WTC11 (cell line): ENCODE data around the gene TSEN2. TPM values are rescaled to one million over a fixed set of nuclear protein-coding genes. Genes with fewer than 3 reads are reported as not detected.

Source experiments
- ATAC-seq: fragments of 200-7000 bp; cut with Tn5 transposase; 2 replicates; pipeline ENCODE4 v1.10.0; 2021; ENCODE audit warnings: mild to moderate bottlenecking, moderate library complexity
- CTCF ChIA-PET: fragments of 300-600 bp; sonication (Branson Sonifier 250); formaldehyde crosslinking; loops from one replicate; lab custom pipeline; 2021; ENCODE audit warnings: antibody characterized with exemption; lab: Charles Lee
- POLR2A ChIA-PET: fragments of 350-600 bp; sonication (Branson Sonifier 250); formaldehyde crosslinking; loops from one replicate; lab custom pipeline; 2021; ENCODE audit warnings: antibody characterized with exemption; lab: Charles Lee
- DNase-seq: peaks from one replicate; pipeline ENCODE4 v3.0.0; 2021; ENCODE audit warnings: low spot score
- H3K27ac Mint-ChIP-seq: 2 replicates; pipeline ENCODE4 v1.8.0; 2021; ENCODE audit warnings: mixed read lengths
- H3K27me3 Mint-ChIP-seq: 2 replicates; pipeline ENCODE4 v1.8.0; 2021; ENCODE audit warnings: low read depth, mild to moderate bottlenecking, moderate library complexity, mixed read lengths
- H3K36me3 Mint-ChIP-seq: 2 replicates; pipeline ENCODE4 v1.8.0; 2021; ENCODE audit warnings: mixed read lengths
- H3K4me1 Mint-ChIP-seq: 2 replicates; pipeline ENCODE4 v1.8.0; 2022; ENCODE audit warnings: mixed read lengths
- H3K4me3 Mint-ChIP-seq: 2 replicates; pipeline ENCODE4 v1.8.0; 2021; ENCODE audit warnings: mild to moderate bottlenecking, moderate library complexity, mixed read lengths
- H3K9me3 Mint-ChIP-seq: 2 replicates; pipeline ENCODE4 v1.8.0; 2021; ENCODE audit warnings: mixed read lengths
- ATF1 ChIP-seq: sonication (generic); formaldehyde crosslinking; IDR thresholded peaks from 2 replicates; pipeline ENCODE4 v1.8.1; 2023; ENCODE audit warnings: mild to moderate bottlenecking, moderate library complexity, missing genetic modification reagents
- ATF6 ChIP-seq: sonication (generic); formaldehyde crosslinking; IDR thresholded peaks from 2 replicates; pipeline ENCODE4 v1.8.1; 2023; ENCODE audit warnings: mild to moderate bottlenecking, missing genetic modification reagents
- CREB1 ChIP-seq: sonication (generic); formaldehyde crosslinking; IDR thresholded peaks from 2 replicates; pipeline ENCODE4 v1.8.0; 2023; ENCODE audit warnings: mild to moderate bottlenecking, missing genetic modification reagents
- EMX1 ChIP-seq: fragments of 250-450 bp; sonication (Bioruptor Pico); IDR thresholded peaks from 2 replicates; pipeline ENCODE4 v1.8.0; 2021; ENCODE audit warnings: mild to moderate bottlenecking
- ESRRA ChIP-seq: sonication (generic); formaldehyde crosslinking; IDR thresholded peaks from 2 replicates; pipeline ENCODE4 v1.8.1; 2022; ENCODE audit warnings: mild to moderate bottlenecking, missing genetic modification reagents, borderline replicate concordance
- ETV6 ChIP-seq: sonication (generic); formaldehyde crosslinking; IDR thresholded peaks from 2 replicates; pipeline ENCODE4 v1.8.1; 2022; ENCODE audit warnings: mild to moderate bottlenecking, missing genetic modification reagents
- GTF2I ChIP-seq: fragments of 250-450 bp; sonication (Bioruptor Pico); conservative IDR thresholded peaks from 2 replicates; pipeline ENCODE4 v1.4.0; 2021; ENCODE audit warnings: mild to moderate bottlenecking
- KAT7 ChIP-seq: sonication (generic); formaldehyde crosslinking; IDR thresholded peaks from 2 replicates; pipeline ENCODE4 v1.8.1; 2023; ENCODE audit warnings: missing genetic modification reagents, mild to moderate bottlenecking, borderline replicate concordance
- MYBL2 ChIP-seq: sonication (generic); formaldehyde crosslinking; IDR thresholded peaks from 2 replicates; pipeline ENCODE4 v1.8.1; 2023; ENCODE audit warnings: mild to moderate bottlenecking, moderate library complexity, missing genetic modification reagents
- NFATC4 ChIP-seq: fragments of 250-450 bp; sonication (Bioruptor Pico); IDR thresholded peaks from 2 replicates; pipeline ENCODE4 v1.9.0; 2021; ENCODE audit warnings: mild to moderate bottlenecking
- NR1H2 ChIP-seq: sonication (generic); formaldehyde crosslinking; IDR thresholded peaks from 2 replicates; pipeline ENCODE4 v1.9.0; 2021; ENCODE audit warnings: mild to moderate bottlenecking, moderate library complexity, missing genetic modification reagents
- PRRX2 ChIP-seq: fragments of 250-450 bp; sonication (Bioruptor Pico); IDR thresholded peaks from 2 replicates; pipeline ENCODE4 v1.8.0; 2021; ENCODE audit warnings: mild to moderate bottlenecking
- RORB ChIP-seq: fragments of 250-450 bp; sonication (Bioruptor Pico); IDR thresholded peaks from 2 replicates; pipeline ENCODE4 v1.9.0; 2021; ENCODE audit warnings: mild to moderate bottlenecking
- SMAD3 ChIP-seq: sonication (generic); formaldehyde crosslinking; IDR thresholded peaks from 2 replicates; pipeline ENCODE4 v1.8.0; 2022; ENCODE audit warnings: missing genetic modification reagents, mild to moderate bottlenecking, borderline replicate concordance
- SOX15 ChIP-seq: fragments of 250-450 bp; sonication (Bioruptor Pico); IDR thresholded peaks from 2 replicates; pipeline ENCODE4 v1.9.0; 2021; ENCODE audit warnings: mild to moderate bottlenecking
- TP53 ChIP-seq: sonication (generic); formaldehyde crosslinking; IDR thresholded peaks from 2 replicates; pipeline ENCODE4 v1.8.1; 2023; ENCODE audit warnings: mild to moderate bottlenecking, missing genetic modification reagents
- ZBTB21 ChIP-seq: sonication (generic); formaldehyde crosslinking; IDR thresholded peaks from 2 replicates; pipeline ENCODE4 v1.8.1; 2023; ENCODE audit warnings: mild to moderate bottlenecking, missing genetic modification reagents, borderline replicate concordance
- ZNF219 ChIP-seq: sonication (generic); formaldehyde crosslinking; IDR thresholded peaks from 2 replicates; pipeline ENCODE4 v1.8.0; 2023; ENCODE audit warnings: missing genetic modification reagents, mild to moderate bottlenecking, borderline replicate concordance
- ZNF317 ChIP-seq: sonication (generic); formaldehyde crosslinking; IDR thresholded peaks from 2 replicates; pipeline ENCODE4 v1.8.1; 2023; ENCODE audit warnings: low read depth, mild to moderate bottlenecking, moderate library complexity, missing genetic modification reagents, borderline replicate concordance
- total RNA-seq: library from RNA; stranded (reverse); gene quantifications from 3 replicates; pipeline ENCODE4 v1.2.3, GENCODE V29; 2021
- TF ChIP-seq, protein P1 (sequence below): sonication (generic); formaldehyde crosslinking; IDR thresholded peaks from 2 replicates; pipeline ENCODE4 v1.8.1; 2022; ENCODE audit warnings: low read depth, missing genetic modification reagents, borderline replicate concordance
- TF ChIP-seq, protein P2 (sequence below): sonication (generic); formaldehyde crosslinking; conservative IDR thresholded peaks from 2 replicates; pipeline ENCODE4 v1.8.1; 2022; ENCODE audit warnings: mild to moderate bottlenecking, missing genetic modification reagents
- TF ChIP-seq, protein P3 (sequence below): sonication (generic); formaldehyde crosslinking; IDR thresholded peaks from 2 replicates; pipeline ENCODE4 v1.8.1; 2022; ENCODE audit warnings: mild to moderate bottlenecking, moderate library complexity, missing genetic modification reagents
- TF ChIP-seq, protein P4 (sequence below): sonication (generic); formaldehyde crosslinking; IDR thresholded peaks from 2 replicates; pipeline ENCODE4 v1.8.0; 2022; ENCODE audit warnings: mild to moderate bottlenecking, missing genetic modification reagents
- TF ChIP-seq, protein P5 (sequence below): fragments of 250-450 bp; sonication (Bioruptor Pico); IDR thresholded peaks from 2 replicates; pipeline ENCODE4 v2.1.2; 2022; ENCODE audit warnings: mild to moderate bottlenecking, moderate library complexity

Gene TSEN2
- total RNA-seq, 1 experiment from 2014 or later, result 21.1 TPM

GRCh38 chr3:12521010-12521409 lies 36.7 kb downstream of the TSEN2 start:
- H3K36me3 Mint-ChIP-seq, result peaks cover 20% of the 10 kb centered on the region
- no peaks in the 10 kb centered on the region for H3K27me3 Mint-ChIP-seq
- POLR2A ChIA-PET, result no interaction called here
- ATAC-seq, result no peak
- H3K27ac Mint-ChIP-seq, result no peak overlapping the region
- H3K4me3 Mint-ChIP-seq, result no peak overlapping the region
- 0 out of 2 replicates have a peak, but pooled peaks cover 3% of the 10 kb centered on the region for H3K9me3 Mint-ChIP-seq
- CTCF ChIA-PET, result no interaction called here
- no peak for DNase-seq
- TF ChIP-seq, protein P1, sequence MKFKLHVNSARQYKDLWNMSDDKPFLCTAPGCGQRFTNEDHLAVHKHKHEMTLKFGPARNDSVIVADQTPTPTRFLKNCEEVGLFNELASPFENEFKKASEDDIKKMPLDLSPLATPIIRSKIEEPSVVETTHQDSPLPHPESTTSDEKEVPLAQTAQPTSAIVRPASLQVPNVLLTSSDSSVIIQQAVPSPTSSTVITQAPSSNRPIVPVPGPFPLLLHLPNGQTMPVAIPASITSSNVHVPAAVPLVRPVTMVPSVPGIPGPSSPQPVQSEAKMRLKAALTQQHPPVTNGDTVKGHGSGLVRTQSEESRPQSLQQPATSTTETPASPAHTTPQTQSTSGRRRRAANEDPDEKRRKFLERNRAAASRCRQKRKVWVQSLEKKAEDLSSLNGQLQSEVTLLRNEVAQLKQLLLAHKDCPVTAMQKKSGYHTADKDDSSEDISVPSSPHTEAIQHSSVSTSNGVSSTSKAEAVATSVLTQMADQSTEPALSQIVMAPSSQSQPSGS (CRISPR knock-in tag), result no peak
- TF ChIP-seq ESRRA (CRISPR knock-in tag), result no peak
- no peak for TF ChIP-seq SOX15 (CRISPR knock-in tag)
- no peak for TF ChIP-seq NFATC4 (CRISPR knock-in tag)
- TF ChIP-seq, protein P2, sequence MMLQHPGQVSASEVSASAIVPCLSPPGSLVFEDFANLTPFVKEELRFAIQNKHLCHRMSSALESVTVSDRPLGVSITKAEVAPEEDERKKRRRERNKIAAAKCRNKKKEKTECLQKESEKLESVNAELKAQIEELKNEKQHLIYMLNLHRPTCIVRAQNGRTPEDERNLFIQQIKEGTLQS (CRISPR knock-in tag), result no peak
- H3K4me1 Mint-ChIP-seq, result no peaks in the 10 kb centered on the region

GRCh38 chr3:12522721-12523120 lies 38.4 kb downstream of the TSEN2 start:
- TF ChIP-seq ESRRA (CRISPR knock-in tag), result no peak
- TF ChIP-seq EMX1, result no peak
- no peak for TF ChIP-seq GTF2I
- TF ChIP-seq RORB (CRISPR knock-in tag), result no peak
- no peak for TF ChIP-seq NR1H2 (CRISPR knock-in tag)
- no peak for TF ChIP-seq KAT7 (CRISPR knock-in tag)
- TF ChIP-seq MYBL2, result no peak
- no peak for TF ChIP-seq ZNF317 (CRISPR knock-in tag)
- TF ChIP-seq CREB1 (CRISPR knock-in tag), result no peak
- no peak for TF ChIP-seq PRRX2 (CRISPR knock-in tag)
- no peak for TF ChIP-seq ATF1 (CRISPR knock-in tag)
- TF ChIP-seq, protein P3, sequence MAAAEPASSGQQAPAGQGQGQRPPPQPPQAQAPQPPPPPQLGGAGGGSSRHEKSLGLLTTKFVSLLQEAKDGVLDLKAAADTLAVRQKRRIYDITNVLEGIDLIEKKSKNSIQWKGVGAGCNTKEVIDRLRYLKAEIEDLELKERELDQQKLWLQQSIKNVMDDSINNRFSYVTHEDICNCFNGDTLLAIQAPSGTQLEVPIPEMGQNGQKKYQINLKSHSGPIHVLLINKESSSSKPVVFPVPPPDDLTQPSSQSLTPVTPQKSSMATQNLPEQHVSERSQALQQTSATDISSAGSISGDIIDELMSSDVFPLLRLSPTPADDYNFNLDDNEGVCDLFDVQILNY (CRISPR knock-in tag), result no peak
- TF ChIP-seq, protein P4, sequence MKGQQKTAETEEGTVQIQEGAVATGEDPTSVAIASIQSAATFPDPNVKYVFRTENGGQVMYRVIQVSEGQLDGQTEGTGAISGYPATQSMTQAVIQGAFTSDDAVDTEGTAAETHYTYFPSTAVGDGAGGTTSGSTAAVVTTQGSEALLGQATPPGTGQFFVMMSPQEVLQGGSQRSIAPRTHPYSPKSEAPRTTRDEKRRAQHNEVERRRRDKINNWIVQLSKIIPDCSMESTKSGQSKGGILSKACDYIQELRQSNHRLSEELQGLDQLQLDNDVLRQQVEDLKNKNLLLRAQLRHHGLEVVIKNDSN, result no peak
- TF ChIP-seq TP53 (CRISPR knock-in tag), result no peak
- no peak for TF ChIP-seq SMAD3 (CRISPR knock-in tag)
- TF ChIP-seq, protein P5, sequence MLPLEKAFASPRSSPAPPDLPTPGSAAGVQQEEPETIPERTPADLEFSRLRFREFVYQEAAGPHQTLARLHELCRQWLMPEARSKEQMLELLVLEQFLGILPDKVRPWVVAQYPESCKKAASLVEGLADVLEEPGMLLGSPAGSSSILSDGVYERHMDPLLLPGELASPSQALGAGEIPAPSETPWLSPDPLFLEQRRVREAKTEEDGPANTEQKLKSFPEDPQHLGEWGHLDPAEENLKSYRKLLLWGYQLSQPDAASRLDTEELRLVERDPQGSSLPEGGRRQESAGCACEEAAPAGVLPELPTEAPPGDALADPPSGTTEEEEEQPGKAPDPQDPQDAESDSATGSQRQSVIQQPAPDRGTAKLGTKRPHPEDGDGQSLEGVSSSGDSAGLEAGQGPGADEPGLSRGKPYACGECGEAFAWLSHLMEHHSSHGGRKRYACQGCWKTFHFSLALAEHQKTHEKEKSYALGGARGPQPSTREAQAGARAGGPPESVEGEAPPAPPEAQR (CRISPR knock-in tag), result no peak
- TF ChIP-seq ZBTB21 (CRISPR knock-in tag), result no peak
- TF ChIP-seq ETV6, result no peak
- no peak for TF ChIP-seq ATF6 (CRISPR knock-in tag)
- no peak for TF ChIP-seq ZNF219 (CRISPR knock-in tag)
- H3K9me3 Mint-ChIP-seq, result 0 out of 2 replicates have a peak, but pooled peaks cover 3% of the 10 kb centered on the region
- ATAC-seq (no peak), DNase-seq (no peak)
- POLR2A ChIA-PET, result no interaction called here
- H3K27ac Mint-ChIP-seq, result no peak overlapping the region
- no peaks in the 10 kb centered on the region for H3K27me3 Mint-ChIP-seq
- H3K36me3 Mint-ChIP-seq, result peaks cover 27% of the 10 kb centered on the region
- no peak overlapping the region for H3K4me3 Mint-ChIP-seq
- CTCF ChIA-PET, result interaction anchor here (0.6 to 1.2 kb wide), 4 partner anchors 27 to 1452 kb away, joined by 3 to 4 read pairs (median 3); no protein-coding TSS in a partner anchor
- H3K4me1 Mint-ChIP-seq, result no peaks in the 10 kb centered on the region
